Measurements from ENCODE around the gene NUTF2.

DNA sequence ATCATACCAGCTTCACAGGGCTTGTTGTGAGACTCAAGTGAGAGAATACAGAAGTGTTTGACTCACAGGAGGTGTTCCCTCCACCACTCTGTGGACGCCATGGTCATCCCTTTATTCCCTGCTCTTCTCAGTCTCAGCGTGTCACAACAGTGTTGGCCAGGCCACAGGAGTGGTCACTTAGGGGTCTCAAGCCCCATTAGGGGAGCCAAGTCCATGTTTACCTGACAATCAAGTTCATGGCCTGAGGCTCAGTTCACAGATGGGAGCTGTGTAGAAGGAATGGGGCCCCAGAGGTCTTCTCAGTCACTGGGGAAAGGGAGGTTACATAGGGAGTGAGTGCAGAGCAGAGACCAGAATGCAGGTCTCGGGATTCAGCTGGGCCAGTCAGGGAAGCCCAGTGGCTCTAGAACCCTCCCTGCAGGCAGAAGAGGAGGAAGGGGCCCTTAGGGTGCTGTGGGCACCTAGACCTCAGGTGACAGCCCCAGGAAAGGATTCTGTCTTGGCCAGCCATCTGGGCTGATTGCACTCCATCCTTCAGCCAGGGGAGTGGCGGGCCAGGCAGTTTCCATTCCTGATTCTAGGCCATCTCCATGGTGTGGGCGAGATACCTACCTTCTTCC, 10.3 kb downstream of the NUTF2 start:
- TF ChIP-seq, protein P1, sequence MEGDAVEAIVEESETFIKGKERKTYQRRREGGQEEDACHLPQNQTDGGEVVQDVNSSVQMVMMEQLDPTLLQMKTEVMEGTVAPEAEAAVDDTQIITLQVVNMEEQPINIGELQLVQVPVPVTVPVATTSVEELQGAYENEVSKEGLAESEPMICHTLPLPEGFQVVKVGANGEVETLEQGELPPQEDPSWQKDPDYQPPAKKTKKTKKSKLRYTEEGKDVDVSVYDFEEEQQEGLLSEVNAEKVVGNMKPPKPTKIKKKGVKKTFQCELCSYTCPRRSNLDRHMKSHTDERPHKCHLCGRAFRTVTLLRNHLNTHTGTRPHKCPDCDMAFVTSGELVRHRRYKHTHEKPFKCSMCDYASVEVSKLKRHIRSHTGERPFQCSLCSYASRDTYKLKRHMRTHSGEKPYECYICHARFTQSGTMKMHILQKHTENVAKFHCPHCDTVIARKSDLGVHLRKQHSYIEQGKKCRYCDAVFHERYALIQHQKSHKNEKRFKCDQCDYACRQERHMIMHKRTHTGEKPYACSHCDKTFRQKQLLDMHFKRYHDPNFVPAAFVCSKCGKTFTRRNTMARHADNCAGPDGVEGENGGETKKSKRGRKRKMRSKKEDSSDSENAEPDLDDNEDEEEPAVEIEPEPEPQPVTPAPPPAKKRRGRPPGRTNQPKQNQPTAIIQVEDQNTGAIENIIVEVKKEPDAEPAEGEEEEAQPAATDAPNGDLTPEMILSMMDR (IDR thresholded peaks at IDR 0.05) = no peak
- no peak for TF ChIP-seq EP300 (IDR thresholded peaks at IDR 0.05)
